HepG2 (cell line): ENCODE measurements around the gene NUBP2. TPM values are rescaled to one million over a fixed set of nuclear protein-coding genes. Genes with fewer than 3 reads are reported as not detected.
A peak's percentile ranks its signal among the peaks of the same experiment; 100 is the strongest.

Experiments used
- ATAC-seq: fragments of 200-7000 bp; cut with Tn5 transposase; 3 replicates; pipeline ENCODE4 v1.9.1; 2020; ENCODE audit warnings: mild to moderate bottlenecking, moderate library complexity
- BruUV-seq: library from RNA; stranded (reverse); fragments of 400-500 nt; replicated peaks from 2 replicates; lab custom pipeline; 2021; lab: Mats Ljungman, UMichigan
- CTCF ChIA-PET: fragments of 300-600 bp; formaldehyde crosslinking; extraction: SDS; loops from one replicate; lab custom pipeline; 2021; ENCODE audit warnings: low total read pairs, inconsistent platforms, low intra/inter-chr PET ratio; lab: Yijun Ruan, JAX
- POLR2A ChIA-PET: fragments of 350-600 bp; sonication (Branson Sonifier 250); formaldehyde crosslinking; loops from one replicate; lab custom pipeline; 2020; ENCODE audit warnings: antibody characterized with exemption, inconsistent platforms; lab: Yijun Ruan, JAX
- DNase-seq: peaks from one replicate; pipeline ENCODE4 v3.0.0-alpha.2; 2015; ENCODE audit warnings: low spot score
- FAIRE-seq: peaks from 3 replicates; lab custom pipeline; 2011; peaks lifted over from hg19 to GRCh38; lab: Jason Lieb, UNC
- H2AFZ ChIP-seq: one replicate; pipeline ENCODE4 v1.6.1; 2011; ENCODE audit warnings: low read length, inconsistent platforms
- H3K27ac ChIP-seq: fragments of 300-600 bp; 3 replicates; pipeline ENCODE4 v1.8.0; 2011; ENCODE audit warnings: mixed run types, mild to moderate bottlenecking, mixed read lengths, low read length, inconsistent platforms; ENCODE audit not compliant: insufficient read depth; ENCODE audit errors: extremely low read length
- H3K27me3 ChIP-seq, 2 experiments: fragments of 200-600 bp in 1 of 2; 2 replicates in 1 of 2; 3 replicates in 1 of 2; pipeline versions ENCODE4 v1.6.0 to v1.8.0; 2011; ENCODE audit warnings: low read length in 2 of 2, mild to moderate bottlenecking in 2 of 2, moderate library complexity in 2 of 2, inconsistent platforms in 1 of 2; ENCODE audit not compliant: insufficient read depth in 2 of 2, control insufficient read depth in 1 of 2
- H3K36me3 ChIP-seq, 2 experiments: fragments of 200-600 bp in 1 of 2; replicated peaks in 1 of 2; 2 replicates in 1 of 2; 3 replicates in 1 of 2; pipeline versions ENCODE4 v1.5.1 to v1.8.0; 2011; ENCODE audit warnings: low read length in 2 of 2, inconsistent platforms in 1 of 2; ENCODE audit not compliant: insufficient read depth in 2 of 2, control insufficient read depth in 1 of 2
- H3K4me1 ChIP-seq: 2 replicates; pipeline ENCODE4 v1.5.1; 2012; ENCODE audit warnings: low read length, inconsistent platforms; ENCODE audit not compliant: insufficient read depth
- H3K4me2 ChIP-seq: 2 replicates; pipeline ENCODE4 v1.6.0; 2011; ENCODE audit warnings: low read depth, low read length, inconsistent platforms
- H3K4me3 ChIP-seq, 3 experiments: fragments of 200-600 bp in 1 of 3; sonication (generic), shearing (Covaris generic) in 1 of 3; replicated peaks in 1 of 3; 2 replicates each; pipeline ENCODE4 v1.5.1; 2011 to 2016; ENCODE audit warnings: low read length in 3 of 3, inconsistent platforms in 2 of 3, low read depth in 2 of 3, mild to moderate bottlenecking in 2 of 3, control low read depth in 1 of 3, mixed read lengths in 1 of 3; ENCODE audit not compliant: insufficient read depth in 1 of 3
- H3K79me2 ChIP-seq: one replicate; pipeline ENCODE4 v1.6.1; 2011; ENCODE audit warnings: low read length, inconsistent platforms; ENCODE audit not compliant: insufficient read depth
- H3K9ac ChIP-seq: 2 replicates; pipeline ENCODE4 v1.6.0; 2011; ENCODE audit warnings: mild to moderate bottlenecking, low read depth, low read length, inconsistent platforms; ENCODE audit not compliant: insufficient read depth
- H3K9me3 ChIP-seq: 2 replicates; pipeline ENCODE4 v1.5.1; 2012; ENCODE audit warnings: mild to moderate bottlenecking, low read length
- H4K20me1 ChIP-seq: 2 replicates; pipeline ENCODE4 v1.6.0; 2011; ENCODE audit warnings: inconsistent platforms, mild to moderate bottlenecking, low read length, moderate library complexity; ENCODE audit not compliant: insufficient read depth
- CSRNP1 ChIP-seq: sonication (generic); formaldehyde crosslinking; IDR thresholded peaks from 2 replicates; pipeline ENCODE4 v1.8.1; 2023; ENCODE audit warnings: mild to moderate bottlenecking, missing genetic modification reagents
- HOXA7 ChIP-seq: sonication (generic); formaldehyde crosslinking; IDR thresholded peaks from 2 replicates; pipeline ENCODE4 v1.8.1; 2022; ENCODE audit warnings: mild to moderate bottlenecking, missing genetic modification reagents, moderate library complexity
- PRPF4 ChIP-seq: fragments of 200-400 bp; formaldehyde crosslinking; IDR thresholded peaks from 2 replicates; pipeline ENCODE4 v1.6.1; 2016; ENCODE audit warnings: low read length, low read depth; ENCODE audit not compliant: poor library complexity, severe bottlenecking
- RFX5 ChIP-seq: IDR thresholded peaks from 2 replicates; pipeline ENCODE4 v1.6.1; 2011; ENCODE audit warnings: low read depth, low read length, improper control_type of control experiment
- SAP130 ChIP-seq: IDR thresholded peaks from 2 replicates; pipeline ENCODE4 v1.6.1; 2016; ENCODE audit warnings: low read depth
- ZNF44 ChIP-seq: sonication (generic); formaldehyde crosslinking; IDR thresholded peaks from 2 replicates; pipeline ENCODE4 v1.5.1; 2020; ENCODE audit warnings: mild to moderate bottlenecking, missing genetic modification reagents
- ZNF605 ChIP-seq: sonication (generic); formaldehyde crosslinking; IDR thresholded peaks from 2 replicates; pipeline ENCODE4 v1.8.0; 2022; ENCODE audit warnings: mild to moderate bottlenecking, missing genetic modification reagents
- WGBS: methylation state at CpG from one replicate; pipeline ENCODE4 v1.1.6; 2017; ENCODE audit warnings: low lambda C conversion rate; 5-methylcytosine and 5-hydroxymethylcytosine counted together
- in situ Hi-C: cut with HindIII; loops from 2 replicates; pipeline ENCODE4 v1.10.0; 2017; ENCODE audit warnings: low pct_unique_long_range_greater_than_20kb; ENCODE audit not compliant: extremely low pct_ligation_motif_present
- intact Hi-C: fragments of 100-400 bp; cut with micrococcal nuclease; formaldehyde crosslinking; loops from one replicate; pipeline ENCODE4 v1.10.0; 2022; ENCODE audit not compliant: unreplicated experiment
- polyA plus RNA-seq, 8 experiments: library from polyadenylated mRNA; depleted of rRNA in 3 of 8; stranded (reverse) in 7 of 8; unstranded in 1 of 8; fragments of >200 nt; fragmentation: Illumina TruSeq in 4 of 8; extraction: Trizol in 4 of 8; gene quantifications; 2 replicates each; pipeline versions ENCODE4 v1.2.1 to v1.2.3, GENCODE V29; 2011 to 2016; ENCODE audit warnings: low read depth in 4 of 8, missing spikeins in 1 of 8, mixed read lengths in 1 of 8; ENCODE audit not compliant: insufficient read depth in 1 of 8
- total RNA-seq, 5 experiments: library from RNA; depleted of rRNA; stranded (reverse); fragments of >200 nt; fragmentation: Illumina TruSeq; extraction: Trizol; gene quantifications; 2 replicates each; pipeline ENCODE4 v1.2.3, GENCODE V29; 2016; ENCODE audit warnings: low read depth in 1 of 5
- TF ChIP-seq, protein P1 (sequence below): sonication (generic); formaldehyde crosslinking; IDR thresholded peaks from 2 replicates; pipeline ENCODE4 v1.5.1; 2020; ENCODE audit warnings: mild to moderate bottlenecking, moderate library complexity, missing genetic modification reagents
- TF ChIP-seq, protein P2 (sequence below): sonication (generic); formaldehyde crosslinking; IDR thresholded peaks from 2 replicates; pipeline ENCODE4; 2020; ENCODE audit warnings: missing genetic modification reagents, mild to moderate bottlenecking, borderline replicate concordance
- TF ChIP-seq, protein P3 (sequence below): sonication (generic); formaldehyde crosslinking; conservative IDR thresholded peaks from 2 replicates; pipeline ENCODE4 v1.4.0; 2020; ENCODE audit warnings: missing genetic modification reagents
- TF ChIP-seq, protein P4 (sequence below): sonication (generic); formaldehyde crosslinking; IDR thresholded peaks from 2 replicates; pipeline ENCODE4 v1.4.0; 2020; ENCODE audit warnings: mild to moderate bottlenecking, low read depth, missing genetic modification reagents

Gene NUBP2
- total and polyA plus RNA-seq, 2 of the 13 experiments (the other 11 are each of a cell fraction or from before 2014, with no cell fraction given), result 25.7 to 61.5 TPM

DNA sequence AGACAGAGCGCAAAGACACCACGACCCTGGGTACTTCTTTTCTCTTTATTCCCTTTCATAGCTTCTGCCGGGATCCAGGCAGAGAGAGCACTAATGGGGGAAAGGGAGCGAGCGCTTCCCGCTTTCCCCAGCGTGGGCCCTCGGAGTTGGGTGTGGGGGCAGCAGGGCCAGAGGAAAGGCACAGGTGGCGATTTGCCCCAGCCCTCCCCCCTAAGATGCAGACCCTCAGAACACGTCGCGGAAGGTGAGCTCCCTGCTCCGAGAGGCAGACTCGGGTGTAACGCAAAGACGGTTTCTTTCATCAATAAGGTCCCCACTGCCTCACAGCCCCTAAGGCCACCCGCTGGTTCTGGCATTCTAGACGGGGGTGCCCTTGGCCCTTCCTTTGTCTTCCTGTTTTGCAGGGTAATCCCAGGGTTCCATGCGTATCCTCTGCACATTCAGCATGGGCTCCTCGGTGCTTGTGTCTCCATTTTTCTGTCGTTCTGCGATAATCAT, 10.8 kb upstream of the NUBP2 start (continued):
- TF ChIP-seq SAP130 (CRISPR knock-in tag) (0 out of 2 replicates have a peak, but pooled peaks have one; percentile 13), CSRNP1 (no peak), ZNF44 (CRISPR knock-in tag) (0 out of 2 replicates have a peak, but pooled peaks have one; percentile 38)
- TF ChIP-seq, protein P1, sequence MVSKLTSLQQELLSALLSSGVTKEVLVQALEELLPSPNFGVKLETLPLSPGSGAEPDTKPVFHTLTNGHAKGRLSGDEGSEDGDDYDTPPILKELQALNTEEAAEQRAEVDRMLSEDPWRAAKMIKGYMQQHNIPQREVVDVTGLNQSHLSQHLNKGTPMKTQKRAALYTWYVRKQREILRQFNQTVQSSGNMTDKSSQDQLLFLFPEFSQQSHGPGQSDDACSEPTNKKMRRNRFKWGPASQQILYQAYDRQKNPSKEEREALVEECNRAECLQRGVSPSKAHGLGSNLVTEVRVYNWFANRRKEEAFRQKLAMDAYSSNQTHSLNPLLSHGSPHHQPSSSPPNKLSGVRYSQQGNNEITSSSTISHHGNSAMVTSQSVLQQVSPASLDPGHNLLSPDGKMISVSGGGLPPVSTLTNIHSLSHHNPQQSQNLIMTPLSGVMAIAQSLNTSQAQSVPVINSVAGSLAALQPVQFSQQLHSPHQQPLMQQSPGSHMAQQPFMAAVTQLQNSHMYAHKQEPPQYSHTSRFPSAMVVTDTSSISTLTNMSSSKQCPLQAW (CRISPR knock-in tag), result 0 out of 2 replicates have a peak, but pooled peaks have one; percentile 21

GRCh38 chr16:1772362-1772907, 10.3 kb upstream of the NUBP2 start, which contains the start of gene EME2:
EME2 (plus strand) TSS chr16:1772810; CDS start chr16:1773228, 418 bp downstream.
- peaks cover 30% of the 10 kb centered on the region for H3K79me2 ChIP-seq
- ChIA-PET CTCF (interaction anchor here (1.8 to 2.2 kb wide), 2 partner anchors 40 to 51 kb away, joined by 9 to 11 read pairs; no protein-coding TSS in a partner anchor), POLR2A (interaction anchor here (0.6 to 1.8 kb wide), 13 partner anchors 10 to 743 kb away, joined by 3 to 38 read pairs (median 4); partner anchors contain the start of genes FAHD1, HAGH, IGFALS and JPT2)
- peak within 1 kb of the TSS; percentile 90 for H3K27ac ChIP-seq
- no peaks in the 10 kb centered on the region for H3K9me3 ChIP-seq
- intact Hi-C loops, result loop anchor here (5.0 kb wide), 1 partner anchor 40 kb away; no protein-coding TSS in a partner anchor
- H2AFZ ChIP-seq, result no peak within 1 kb of the TSS
- H3K9ac ChIP-seq, result peak within 1 kb of the TSS; percentile 99
- ATAC-seq (peak; percentile 2), DNase-seq (peak; percentile 16), FAIRE-seq (no peak)
- in situ Hi-C loops, result no loop called here
- peaks cover 7 to 26% of the 10 kb centered on the region in 2 experiments; a peak in 4 of 5 replicates for H3K36me3 ChIP-seq
- H3K4me2 ChIP-seq, result peak within 1 kb of the TSS; percentile 91
- 3% methylated on average over 15 of the region's 53 CpGs for WGBS
- H4K20me1 ChIP-seq, result no peaks in the 10 kb centered on the region
- no TSS peak for BruUV-seq
- H3K4me3 ChIP-seq, result peak within 1 kb of the TSS; percentile 94 to 96 (median 95)
- peaks cover 12% of the 10 kb centered on the region for H3K4me1 ChIP-seq
- H3K27me3 ChIP-seq, result no peaks in the 10 kb centered on the region; a peak in 2 of 5 replicates
- TF ChIP-seq ZNF605 (CRISPR knock-in tag) (0 out of 2 replicates have a peak, but pooled peaks have one; percentile 10), PRPF4 (no peak), RFX5 (no peak), HOXA7 (CRISPR knock-in tag) (no peak; the same call in 1 of the 2 replicates)
- TF ChIP-seq, protein P2, sequence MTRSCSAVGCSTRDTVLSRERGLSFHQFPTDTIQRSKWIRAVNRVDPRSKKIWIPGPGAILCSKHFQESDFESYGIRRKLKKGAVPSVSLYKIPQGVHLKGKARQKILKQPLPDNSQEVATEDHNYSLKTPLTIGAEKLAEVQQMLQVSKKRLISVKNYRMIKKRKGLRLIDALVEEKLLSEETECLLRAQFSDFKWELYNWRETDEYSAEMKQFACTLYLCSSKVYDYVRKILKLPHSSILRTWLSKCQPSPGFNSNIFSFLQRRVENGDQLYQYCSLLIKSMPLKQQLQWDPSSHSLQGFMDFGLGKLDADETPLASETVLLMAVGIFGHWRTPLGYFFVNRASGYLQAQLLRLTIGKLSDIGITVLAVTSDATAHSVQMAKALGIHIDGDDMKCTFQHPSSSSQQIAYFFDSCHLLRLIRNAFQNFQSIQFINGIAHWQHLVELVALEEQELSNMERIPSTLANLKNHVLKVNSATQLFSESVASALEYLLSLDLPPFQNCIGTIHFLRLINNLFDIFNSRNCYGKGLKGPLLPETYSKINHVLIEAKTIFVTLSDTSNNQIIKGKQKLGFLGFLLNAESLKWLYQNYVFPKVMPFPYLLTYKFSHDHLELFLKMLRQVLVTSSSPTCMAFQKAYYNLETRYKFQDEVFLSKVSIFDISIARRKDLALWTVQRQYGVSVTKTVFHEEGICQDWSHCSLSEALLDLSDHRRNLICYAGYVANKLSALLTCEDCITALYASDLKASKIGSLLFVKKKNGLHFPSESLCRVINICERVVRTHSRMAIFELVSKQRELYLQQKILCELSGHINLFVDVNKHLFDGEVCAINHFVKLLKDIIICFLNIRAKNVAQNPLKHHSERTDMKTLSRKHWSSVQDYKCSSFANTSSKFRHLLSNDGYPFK (CRISPR knock-in tag), result no peak
- TF ChIP-seq, protein P3, sequence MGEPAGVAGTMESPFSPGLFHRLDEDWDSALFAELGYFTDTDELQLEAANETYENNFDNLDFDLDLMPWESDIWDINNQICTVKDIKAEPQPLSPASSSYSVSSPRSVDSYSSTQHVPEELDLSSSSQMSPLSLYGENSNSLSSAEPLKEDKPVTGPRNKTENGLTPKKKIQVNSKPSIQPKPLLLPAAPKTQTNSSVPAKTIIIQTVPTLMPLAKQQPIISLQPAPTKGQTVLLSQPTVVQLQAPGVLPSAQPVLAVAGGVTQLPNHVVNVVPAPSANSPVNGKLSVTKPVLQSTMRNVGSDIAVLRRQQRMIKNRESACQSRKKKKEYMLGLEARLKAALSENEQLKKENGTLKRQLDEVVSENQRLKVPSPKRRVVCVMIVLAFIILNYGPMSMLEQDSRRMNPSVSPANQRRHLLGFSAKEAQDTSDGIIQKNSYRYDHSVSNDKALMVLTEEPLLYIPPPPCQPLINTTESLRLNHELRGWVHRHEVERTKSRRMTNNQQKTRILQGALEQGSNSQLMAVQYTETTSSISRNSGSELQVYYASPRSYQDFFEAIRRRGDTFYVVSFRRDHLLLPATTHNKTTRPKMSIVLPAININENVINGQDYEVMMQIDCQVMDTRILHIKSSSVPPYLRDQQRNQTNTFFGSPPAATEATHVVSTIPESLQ (CRISPR knock-in tag), result no peak
- TF ChIP-seq, protein P4, sequence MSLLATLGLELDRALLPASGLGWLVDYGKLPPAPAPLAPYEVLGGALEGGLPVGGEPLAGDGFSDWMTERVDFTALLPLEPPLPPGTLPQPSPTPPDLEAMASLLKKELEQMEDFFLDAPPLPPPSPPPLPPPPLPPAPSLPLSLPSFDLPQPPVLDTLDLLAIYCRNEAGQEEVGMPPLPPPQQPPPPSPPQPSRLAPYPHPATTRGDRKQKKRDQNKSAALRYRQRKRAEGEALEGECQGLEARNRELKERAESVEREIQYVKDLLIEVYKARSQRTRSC (CRISPR knock-in tag), result no peak
